Vagina (tissue), 2 donors: ENCODE results near the gene PDXK. TPM values are rescaled to one million over a fixed set of nuclear protein-coding genes. Genes with fewer than 3 reads are reported as not detected.

ENCODE experiments used
- DNase-seq, 2 donors: peaks; one replicate each; pipeline ENCODE4 v3.0.0-alpha.2; 2017; ENCODE audit errors: extremely low spot score in 2 of 2
- H3K27ac ChIP-seq: fragments of 200-600 bp; sonication (generic); one replicate; pipeline ENCODE4 v1.5.1; 2019
- H3K27me3 ChIP-seq: fragments of 200-600 bp; sonication (generic); one replicate; pipeline ENCODE4 v1.5.1; 2019
- H3K36me3 ChIP-seq, 2 donors: fragments of 200-600 bp; sonication (generic); one replicate each; pipeline ENCODE4 v1.5.1; 2017 to 2019
- H3K4me1 ChIP-seq: fragments of 200-600 bp; sonication (generic); one replicate; pipeline ENCODE4 v1.5.1; 2019
- H3K4me3 ChIP-seq, 2 donors: fragments of 200-600 bp; sonication (generic); 1 replicate in 1 of 2; 2 replicates in 1 of 2; pipeline ENCODE4 v1.5.1; 2016 to 2019
- H3K9me3 ChIP-seq: fragments of 200-600 bp; sonication (generic); one replicate; pipeline ENCODE4 v1.5.1; 2019
- CTCF ChIP-seq, 3 experiments: fragments of 450-650 bp in 2 of 3; fragments of 200-600 bp in 1 of 3; sonication (generic) in 1 of 3; IDR thresholded peaks; one replicate each; pipeline ENCODE4 v1.5.1; 2017 to 2019; ENCODE audit warnings: antibody characterized with exemption in 3 of 3, mild to moderate bottlenecking in 2 of 3, moderate library complexity in 2 of 3
- POLR2A ChIP-seq, 2 donors: fragments of 450-650 bp; IDR thresholded peaks; one replicate each; pipeline ENCODE4 v1.6.1; 2017; ENCODE audit warnings: antibody characterized with exemption in 2 of 2, mild to moderate bottlenecking in 2 of 2, moderate library complexity in 2 of 2
- POLR2AphosphoS5 ChIP-seq, 2 donors: sonication (generic); formaldehyde crosslinking; IDR thresholded peaks; one replicate each; pipeline ENCODE4 v1.9.0; 2017; ENCODE audit warnings: antibody characterized with exemption in 2 of 2, mild to moderate bottlenecking in 2 of 2, low read depth in 1 of 2; ENCODE audit not compliant: insufficient read depth in 1 of 2
- intact Hi-C: fragments of 100-400 bp; cut with DNase I; formaldehyde crosslinking; loops from one replicate; pipeline ENCODE4 v1.15.1; 2023
- total RNA-seq: library from RNA; depleted of rRNA; stranded (reverse); fragments of >200 nt; gene quantifications from one replicate; pipeline ENCODE4 v1.2.3, GENCODE V29; 2016

PDXK gene
- total RNA-seq, 1 donor from 2014 or later = 58.7 TPM

GRCh38 chr21:43758811-43759210, 39.9 kb downstream of the PDXK start:
- TF ChIP-seq CTCF (IDR thresholded peaks at IDR 0.05) (no peak), POLR2AphosphoS5 (IDR thresholded peaks at IDR 0.05; ENCODE audit: insufficient read depth in 1 of 2, low read depth in 1 of 2) (no peak), POLR2A (IDR thresholded peaks at IDR 0.05) (no peak)
- DNase-seq = no peak
- peak overlapping the region; percentile 34 to 44 for H3K4me3 ChIP-seq
- H3K27ac ChIP-seq = peak overlapping the region; percentile 88
- intact Hi-C loops = loop anchor here (10.0 kb wide), 1 partner anchor 46 kb away; no protein-coding TSS in a partner anchor
- no peaks in the 10 kb centered on the region for H3K27me3 ChIP-seq
- H3K4me1 ChIP-seq = peaks cover 42% of the 10 kb centered on the region
- H3K9me3 ChIP-seq = no peaks in the 10 kb centered on the region
- peaks cover 0 to 33% of the 10 kb centered on the region in 2 donors for H3K36me3 ChIP-seq

- H3K36me3 ChIP-seq = peaks cover 0 to 26% of the 10 kb centered on the region in 2 donors
- no peaks in the 10 kb centered on the region for H3K9me3 ChIP-seq
- TF ChIP-seq CTCF (IDR thresholded peaks at IDR 0.05) (no peak), POLR2A (IDR thresholded peaks at IDR 0.05) (no peak), POLR2AphosphoS5 (IDR thresholded peaks at IDR 0.05; ENCODE audit: insufficient read depth in 1 of 2, low read depth in 1 of 2) (no peak)
- H3K27me3 ChIP-seq = no peaks in the 10 kb centered on the region
- intact Hi-C loops = loop anchor here (10.0 kb wide), 1 partner anchor 45 kb away; no protein-coding TSS in a partner anchor
- H3K4me3 ChIP-seq = no peak overlapping the region
- peaks cover 51% of the 10 kb centered on the region for H3K4me1 ChIP-seq
- DNase-seq = no peak
- peak overlapping the region; percentile 88 for H3K27ac ChIP-seq
Observed at GRCh38 chr21:43759651-43760050, 40.7 kb downstream of the PDXK start.

GRCh38 chr21:43760391-43760958, 41.5 kb downstream of the PDXK start:
- H3K36me3 ChIP-seq = peaks cover 0 to 18% of the 10 kb centered on the region in 2 donors
- TF ChIP-seq CTCF (IDR thresholded peaks at IDR 0.05) (no peak), POLR2AphosphoS5 (IDR thresholded peaks at IDR 0.05; ENCODE audit: insufficient read depth in 1 of 2, low read depth in 1 of 2) (no peak), POLR2A (IDR thresholded peaks at IDR 0.05) (no peak)
- no peak overlapping the region for H3K4me3 ChIP-seq
- DNase-seq = no peak
- no peak overlapping the region for H3K27ac ChIP-seq
- no peaks in the 10 kb centered on the region for H3K27me3 ChIP-seq
- peaks cover 59% of the 10 kb centered on the region for H3K4me1 ChIP-seq
- intact Hi-C loops = no loop called here
- H3K9me3 ChIP-seq = no peaks in the 10 kb centered on the region

- intact Hi-C loops = no loop called here
- Histone ChIP-seq H3K9me3 (no peaks in the 10 kb centered on the region), H3K36me3 (peaks cover 0 to 4% of the 10 kb centered on the region in 2 donors), H3K4me3 (no peak overlapping the region), H3K27ac (no peak overlapping the region), H3K27me3 (no peaks in the 10 kb centered on the region), H3K4me1 (peaks cover 59% of the 10 kb centered on the region)
- DNase-seq = no peak
- no peak for TF ChIP-seq CTCF (IDR thresholded peaks at IDR 0.05)
- TF ChIP-seq POLR2AphosphoS5 (IDR thresholded peaks at IDR 0.05; ENCODE audit: insufficient read depth in 1 of 2, low read depth in 1 of 2) = no peak
- TF ChIP-seq POLR2A (IDR thresholded peaks at IDR 0.05) = no peak
Observed at GRCh38 chr21:43761886-43762285, 43.0 kb downstream of the PDXK start.

DNA sequence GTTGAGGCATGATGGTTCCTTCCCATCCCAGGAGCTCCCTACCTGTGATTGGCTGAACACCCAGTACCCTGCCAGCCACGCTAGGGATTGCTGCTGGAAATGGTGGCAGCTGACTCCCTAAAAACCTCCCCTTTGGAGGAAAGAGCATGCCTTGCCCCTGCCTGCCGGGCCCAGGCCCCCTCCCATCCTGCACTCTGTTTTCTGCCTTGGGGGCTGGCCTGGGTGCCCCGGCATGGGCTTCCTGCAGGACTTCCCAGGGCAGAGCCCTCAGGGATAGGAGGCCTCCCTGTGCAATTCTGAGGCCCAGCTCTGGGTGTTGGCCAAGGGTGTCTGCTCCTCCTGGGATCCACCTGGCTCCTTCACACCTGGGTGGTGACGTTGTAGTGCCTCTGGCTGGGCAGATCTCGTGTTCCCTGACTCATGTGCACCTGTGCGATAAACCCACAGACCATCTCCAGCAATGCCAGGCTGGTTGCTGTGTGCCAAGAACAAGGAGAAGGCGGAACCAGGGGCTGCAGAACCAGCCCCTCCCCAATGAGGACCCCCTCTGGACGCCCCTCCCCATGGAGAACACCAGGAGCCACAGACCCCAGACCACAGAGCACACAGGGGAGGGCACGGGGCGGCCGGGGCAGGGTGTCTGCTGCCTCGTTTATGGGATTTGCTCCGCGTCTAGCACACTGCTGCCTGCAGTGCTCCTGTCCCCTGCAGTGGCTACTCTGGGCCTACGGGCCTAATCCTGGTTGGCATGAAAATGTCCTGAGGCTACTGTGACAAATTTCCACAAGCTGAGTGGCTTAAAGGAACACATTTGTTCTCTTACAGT, 43.6 kb downstream of the PDXK start:
- H3K36me3 ChIP-seq = no peaks in the 10 kb centered on the region
- peaks cover 59% of the 10 kb centered on the region for H3K4me1 ChIP-seq
- H3K9me3 ChIP-seq = no peaks in the 10 kb centered on the region
- no peak overlapping the region for H3K27ac ChIP-seq
- intact Hi-C loops = no loop called here
- peak; percentile 24 to 37 for TF ChIP-seq POLR2AphosphoS5 (IDR thresholded peaks at IDR 0.05; ENCODE audit: insufficient read depth in 1 of 2, low read depth in 1 of 2)
- no peak for TF ChIP-seq POLR2A (IDR thresholded peaks at IDR 0.05)
- no peaks in the 10 kb centered on the region for H3K27me3 ChIP-seq
- DNase-seq = no peak
- no peak overlapping the region for H3K4me3 ChIP-seq
